HPDE6-E6E7 (cell line): Measurements from ENCODE around the gene METTL17.
A peak's percentile ranks its signal among the peaks of the same experiment; 100 is the strongest.
"Not testable (repeated sequence)": the region's sequence is repeated elsewhere in the genome, so short reads cannot be mapped to it uniquely, and the experiment has no call there.

Experiments used
- DNase-seq: peaks from one replicate; pipeline ENCODE4 v3.0.0; 2011; ENCODE audit warnings: missing footprints; ENCODE audit errors: extremely low spot score

Gene METTL17, protein sequence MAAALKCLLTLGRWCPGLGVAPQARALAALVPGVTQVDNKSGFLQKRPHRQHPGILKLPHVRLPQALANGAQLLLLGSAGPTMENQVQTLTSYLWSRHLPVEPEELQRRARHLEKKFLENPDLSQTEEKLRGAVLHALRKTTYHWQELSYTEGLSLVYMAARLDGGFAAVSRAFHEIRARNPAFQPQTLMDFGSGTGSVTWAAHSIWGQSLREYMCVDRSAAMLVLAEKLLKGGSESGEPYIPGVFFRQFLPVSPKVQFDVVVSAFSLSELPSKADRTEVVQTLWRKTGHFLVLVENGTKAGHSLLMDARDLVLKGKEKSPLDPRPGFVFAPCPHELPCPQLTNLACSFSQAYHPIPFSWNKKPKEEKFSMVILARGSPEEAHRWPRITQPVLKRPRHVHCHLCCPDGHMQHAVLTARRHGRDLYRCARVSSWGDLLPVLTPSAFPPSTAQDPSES

GRCh38 chr14:20989787-20990600, at the start of gene METTL17:
Gene METTL17, plus strand, starts transcription at chr14:20989980. Its CDS starts 23 bp downstream, at chr14:20990003.
- DNase-seq = peak; percentile 84

- not testable (repeated sequence) for DNase-seq
Measured at GRCh38 chr14:20945146-20945545, 44.6 kb upstream of the METTL17 start.

- DNase-seq = not testable (repeated sequence)
Measured at GRCh38 chr14:20946707-20947106, 43.1 kb upstream of the METTL17 start.

GRCh38 chr14:20954736-20955537, 34.8 kb upstream of the METTL17 start, which contains the start of gene RNASE2:
Gene RNASE2, plus strand, starts transcription at chr14:20955487. Its CDS starts 285 bp downstream, at chr14:20955772.
- DNase-seq = not testable (repeated sequence)

DNA sequence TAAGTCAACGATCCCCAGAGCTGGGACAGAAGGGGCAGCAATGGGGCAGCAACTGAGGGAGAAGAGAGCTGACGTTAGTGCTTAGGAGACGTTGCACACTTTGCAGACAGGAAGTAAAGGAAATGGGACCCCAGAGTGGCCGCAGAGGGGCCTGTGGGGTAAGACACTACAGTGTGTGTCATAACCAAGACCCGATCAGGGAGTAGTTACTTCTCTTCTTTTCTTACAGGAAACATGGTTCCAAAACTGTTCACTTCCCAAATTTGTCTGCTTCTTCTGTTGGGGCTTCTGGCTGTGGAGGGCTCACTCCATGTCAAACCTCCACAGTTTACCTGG, 34.3 kb upstream of the METTL17 start:
- not testable (repeated sequence) for DNase-seq

- no peak for DNase-seq
Measured at GRCh38 chr14:20956376-20956976, 33.3 kb upstream of the METTL17 start.

GRCh38 chr14:20958946-20959345, 30.8 kb upstream of the METTL17 start:
- not testable (repeated sequence) for DNase-seq

GRCh38 chr14:20969336-20969735, 20.4 kb upstream of the METTL17 start:
- no peak for DNase-seq

GRCh38 chr14:20970647-20970982, 19.2 kb upstream of the METTL17 start:
- no peak for DNase-seq

DNA sequence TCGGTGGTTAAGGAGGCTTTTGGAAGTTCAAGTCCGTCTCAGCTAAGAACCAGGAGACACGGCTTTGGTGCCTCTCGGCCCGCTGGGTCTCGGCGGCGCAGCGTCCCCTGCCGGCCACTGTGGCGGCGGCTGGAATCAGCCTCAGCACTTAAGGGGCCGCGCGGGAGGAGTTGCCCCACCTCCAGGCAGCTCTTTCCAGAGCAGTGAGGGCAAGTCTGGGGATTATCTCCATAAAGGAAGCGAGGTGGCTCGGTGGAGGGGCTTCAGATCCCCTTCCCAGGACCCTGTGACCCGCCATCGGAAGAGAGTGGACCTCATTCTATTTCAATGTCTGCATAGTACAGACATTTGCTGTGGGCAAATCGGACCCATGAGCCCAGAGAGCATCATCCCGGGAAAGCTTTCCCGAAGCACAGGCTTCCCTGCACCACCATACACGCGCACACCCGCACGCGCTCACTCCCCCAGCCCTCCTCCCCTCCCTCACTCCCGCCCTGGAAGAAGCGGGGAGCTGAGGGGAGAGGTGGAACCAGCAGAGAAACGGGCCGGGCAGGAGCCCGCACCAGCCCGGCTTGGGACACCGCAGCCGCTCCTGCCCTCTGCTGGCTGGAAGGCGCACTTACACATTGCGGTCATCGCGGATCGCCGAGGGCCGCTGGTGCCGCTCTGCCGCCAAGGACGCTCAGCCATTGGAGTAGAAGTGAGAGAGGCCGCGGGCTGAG, 18.6 kb upstream of the METTL17 start:
- peak; percentile 75 for DNase-seq

DNA sequence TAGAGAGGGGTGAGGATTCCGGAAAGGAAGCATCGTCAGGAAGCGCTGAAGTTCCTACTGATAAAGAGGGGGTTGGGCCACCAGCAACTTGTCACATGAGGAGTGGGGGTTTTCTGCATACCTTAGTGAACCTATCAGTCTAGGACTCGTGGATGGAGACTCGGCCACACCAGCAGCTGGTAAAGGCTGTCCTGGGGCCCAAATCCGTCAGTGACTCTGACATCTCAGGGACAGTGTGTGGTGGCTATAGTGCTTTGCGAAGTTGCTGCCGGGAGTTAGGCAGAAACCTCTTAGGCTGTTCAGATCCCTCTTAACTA, 18.1 kb upstream of the METTL17 start:
- no peak for DNase-seq

GRCh38 chr14:20973501-20973900, 16.3 kb upstream of the METTL17 start:
- no peak for DNase-seq

- no peak for DNase-seq
Measured at GRCh38 chr14:20976291-20976690, 13.5 kb upstream of the METTL17 start.

GRCh38 chr14:20978687-20979086, 11.1 kb upstream of the METTL17 start:
- no peak for DNase-seq

GRCh38 chr14:20980906-20981305, 8.9 kb upstream of the METTL17 start:
- no peak for DNase-seq

DNA sequence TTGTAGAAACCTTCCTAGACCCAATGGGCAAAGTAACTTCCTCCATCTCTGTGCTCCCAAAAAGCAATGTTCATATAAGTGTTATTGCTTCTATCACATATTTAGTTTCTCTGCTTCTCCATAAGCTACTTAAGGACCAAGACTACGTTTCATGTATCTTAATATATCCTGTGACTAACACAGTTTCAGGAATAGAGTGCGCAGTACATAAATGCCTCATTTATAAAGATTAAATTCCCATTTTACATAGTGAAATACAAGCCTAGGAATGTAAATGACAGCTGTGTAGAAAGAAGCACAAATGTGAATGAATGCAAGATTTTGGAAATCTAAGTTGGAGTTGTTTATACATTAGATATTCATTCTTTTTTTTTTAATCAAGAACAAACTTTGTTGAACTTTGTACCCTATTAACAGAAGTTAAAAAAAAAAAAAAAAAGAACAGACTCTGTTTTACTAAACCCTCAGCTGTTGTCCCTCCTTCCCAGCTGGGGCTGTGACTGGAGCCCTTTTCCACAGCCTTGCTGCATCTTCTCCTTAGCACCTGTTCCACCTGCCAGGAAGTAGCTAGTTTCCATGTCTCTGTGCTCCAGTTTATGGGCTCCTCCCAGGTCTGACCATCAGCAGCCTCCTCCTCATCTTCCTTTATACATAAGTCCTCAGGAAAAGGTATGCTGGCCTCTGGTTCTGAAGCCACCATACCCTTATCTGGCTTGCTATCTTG, 7.0 kb upstream of the METTL17 start:
- no peak for DNase-seq

DNA sequence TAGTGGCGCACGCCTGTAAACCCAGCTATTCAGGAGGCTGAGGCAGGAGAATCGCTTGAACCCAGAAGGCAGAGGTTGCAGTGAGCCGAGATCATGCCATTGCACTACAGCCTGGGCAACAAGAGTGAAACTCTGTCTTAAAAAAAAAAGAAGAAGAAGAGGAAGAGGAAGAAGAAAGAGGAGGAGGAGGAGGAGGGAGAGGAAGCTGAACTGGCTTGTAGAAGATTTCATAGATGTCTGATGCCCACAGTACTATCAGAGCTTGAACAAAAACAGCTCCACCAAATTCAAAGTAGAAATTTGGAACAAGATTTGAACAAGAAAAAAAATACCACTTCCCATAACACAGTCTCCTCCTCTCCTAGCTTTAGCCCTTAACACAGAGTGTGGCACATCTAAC, 4.1 kb upstream of the METTL17 start:
- not testable (repeated sequence) for DNase-seq

DNA sequence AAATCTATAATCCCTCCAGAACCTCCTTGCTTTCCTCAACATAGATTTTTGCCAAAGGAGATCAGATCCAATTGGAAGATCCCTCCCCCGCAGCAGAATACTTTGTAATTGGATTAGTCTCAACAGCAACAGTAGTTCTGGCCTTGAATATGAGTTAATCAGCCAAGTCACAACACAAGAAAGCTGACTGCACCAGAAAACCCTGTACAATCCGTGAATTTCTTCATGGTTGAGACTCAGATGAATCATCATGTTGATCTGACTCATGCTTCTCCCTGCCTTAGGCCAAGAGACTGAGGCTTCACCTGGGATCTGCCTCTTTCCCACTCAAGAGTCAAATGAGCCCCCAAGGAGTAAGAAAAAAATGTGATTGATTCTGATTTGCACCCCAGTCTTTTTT, 3.0 kb upstream of the METTL17 start:
- DNase-seq = peak; percentile 96

DNA sequence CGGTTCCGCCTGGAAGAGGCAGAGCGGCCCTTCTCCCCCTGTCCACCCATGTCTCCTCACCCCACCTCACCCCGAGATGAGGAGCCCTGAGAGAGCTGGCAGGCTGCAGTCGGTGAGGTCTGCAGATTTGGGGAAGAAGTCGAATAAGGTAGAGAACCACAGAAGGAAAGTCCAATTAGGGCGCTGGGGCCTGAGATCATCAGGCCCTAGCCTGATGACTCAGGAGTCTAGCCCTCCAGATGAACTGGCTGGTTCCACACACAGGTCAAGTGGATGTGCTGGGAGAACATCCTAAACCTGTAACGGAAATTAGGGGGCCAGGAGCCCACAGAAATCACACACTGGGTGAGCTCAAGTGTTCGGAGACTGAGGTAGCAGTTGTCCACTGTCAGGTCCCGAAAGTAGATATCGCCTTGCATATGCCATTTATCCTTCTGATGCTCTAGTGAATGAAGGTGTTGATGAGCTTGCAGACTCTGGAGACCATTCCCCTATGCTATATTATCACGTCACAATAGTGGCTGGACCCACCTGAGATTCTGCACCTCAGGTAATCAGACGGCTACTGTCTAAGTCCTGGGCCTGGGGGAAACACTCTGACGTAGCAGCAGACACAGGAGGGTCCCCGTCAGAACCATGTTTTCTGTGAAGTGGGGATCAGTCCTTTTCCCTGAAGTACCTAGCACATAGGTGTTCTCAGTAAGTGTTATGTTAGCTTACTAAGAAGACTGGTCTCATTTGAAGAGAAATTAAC, 886 bp upstream of the METTL17 start:
- DNase-seq = no peak

GRCh38 chr14:20989471-20989786, 351 bp upstream of the METTL17 start:
- no peak for DNase-seq
